ENCODE measurements around the gene LRRC36. TPM values are rescaled to one million over a fixed set of nuclear protein-coding genes. Genes with fewer than 3 reads are reported as not detected.

LRRC36 gene
- total and polyA plus RNA-seq, 10 of the 15 experiments (the other 5 are each of a cell fraction or from before 2014, with no cell fraction given): 0.45 to 2.0 (median 0.75) TPM; not detected in 1

GRCh38 chr16:67431775-67432505, 105.3 kb downstream of the LRRC36 start:
- Histone ChIP-seq H3K79me2 (ENCODE audit: control insufficient read depth, insufficient read depth, low read length) (no peaks in the 10 kb centered on the region), H3K36me3 (ENCODE audit: control insufficient read depth in 2 of 2, insufficient read depth in 2 of 2, low read length in 1 of 2) (no peaks in the 10 kb centered on the region; a peak in 1 of 4 replicates), H3K4me3 (no peak overlapping the region), H3K9ac (ENCODE audit: control insufficient read depth, insufficient read depth, low read length) (no peak overlapping the region), H3K27ac (ENCODE audit: control insufficient read depth, insufficient read depth) (no peak overlapping the region), H3K9me3 (replicated peaks; ENCODE audit: control insufficient read depth, insufficient read depth, low read length) (no peaks in the 10 kb centered on the region), H4K20me1 (ENCODE audit: control insufficient read depth, insufficient read depth) (no peaks in the 10 kb centered on the region), H3K27me3 (replicated peaks in 1 of 2; ENCODE audit: control insufficient read depth in 2 of 2, insufficient read depth in 2 of 2, low read length in 1 of 2) (peaks cover 11 to 14% of the 10 kb centered on the region in 2 experiments), H3K4me1 (ENCODE audit: control insufficient read depth, insufficient read depth, low read length) (peaks cover 15% of the 10 kb centered on the region), H3K4me2 (ENCODE audit: control insufficient read depth, insufficient read depth) (no peak overlapping the region), H2AFZ (ENCODE audit: control insufficient read depth, low read depth, low read length) (no peak overlapping the region)
- SMC1A ChIA-PET (ENCODE audit: uncharacterized antibody, unreplicated experiment): no interaction called here
- no peak for DNase-seq (ENCODE audit: low read depth, low spot score)
- intact Hi-C loops (cut with micrococcal nuclease; ENCODE audit: unreplicated experiment) (no loop called here), in situ Hi-C loops (cut with MboI) (no loop called here)
- no peak for ATAC-seq
- POLR2A ChIA-PET: no interaction called here
- 76% methylated on average over 10 of the region's 13 CpGs for WGBS (ENCODE audit: insufficient coverage, insufficient replicate concordance, low lambda C conversion rate, missing lambda C conversion rate)
- CTCF ChIA-PET: interaction anchor here (0.9 kb wide), 1 partner anchor 16 kb away, joined by 3 read pairs; no protein-coding TSS in a partner anchor
- BruUV-seq (replicated peaks): no TSS peak
- FAIRE-seq: no peak
- TF ChIP-seq POU2F2 (IDR thresholded peaks at IDR 0.05; ENCODE audit: borderline replicate concordance, low read depth, low read length): no peak
- no peak for TF ChIP-seq CHD1 (IDR thresholded peaks at IDR 0.05; ENCODE audit: low read depth, low read length)
- TF ChIP-seq NRF1 (conservative IDR thresholded peaks at IDR 0.05; ENCODE audit: low read depth, low read length): no peak
- no peak for TF ChIP-seq EZH2 (IDR thresholded peaks at IDR 0.05; ENCODE audit: borderline replicate concordance, control insufficient read depth, low read depth, low read length)
- TF ChIP-seq SIN3A (IDR thresholded peaks at IDR 0.05; ENCODE audit: low read depth, low read length): no peak
- no peak for TF ChIP-seq EED (IDR thresholded peaks at IDR 0.05; ENCODE audit: low read depth)
- TF ChIP-seq WRNIP1 (IDR thresholded peaks at IDR 0.05; ENCODE audit: borderline replicate concordance, low read depth, low read length): no peak
- no peak for TF ChIP-seq ZBTB11 (CRISPR knock-in tag; IDR thresholded peaks at IDR 0.05)
- TF ChIP-seq LARP7 (IDR thresholded peaks at IDR 0.05): no peak
- no peak for TF ChIP-seq BHLHE40 (IDR thresholded peaks at IDR 0.05; ENCODE audit: borderline replicate concordance in 1 of 2, low read depth in 2 of 2, low read length in 1 of 2)
- TF ChIP-seq POLR2AphosphoS5 (IDR thresholded peaks at IDR 0.05; ENCODE audit: low read length): no peak
- no peak for TF ChIP-seq MXI1 (IDR thresholded peaks at IDR 0.05; ENCODE audit: low read depth, low read length)
- no peak for TF ChIP-seq ZBED1 (IDR thresholded peaks at IDR 0.05; ENCODE audit: borderline replicate concordance)
- no peak for TF ChIP-seq E4F1 (IDR thresholded peaks at IDR 0.05; ENCODE audit: borderline replicate concordance, partially characterized antibody)
- no peak for TF ChIP-seq YBX1 (IDR thresholded peaks at IDR 0.05)
- RAD21 ChIA-PET (ENCODE audit: unreplicated experiment): no interaction called here
